Tibial nerve (tissue), 4 donors: Measurements from ENCODE around the gene IWS1. TPM values are rescaled to one million over a fixed set of nuclear protein-coding genes. Genes with fewer than 3 reads are reported as not detected.
"Not testable (repeated sequence)": the region's sequence is repeated elsewhere in the genome, so short reads cannot be mapped to it uniquely, and the experiment has no call there.

Experiments
- DNase-seq, 2 donors: peaks; one replicate each; pipeline ENCODE4 v3.0.0-alpha.2; 2019; ENCODE audit warnings: low spot score in 2 of 2
- H3K27ac ChIP-seq, 4 donors: fragments of 200-600 bp; sonication (generic) in 3 of 4; one replicate each; pipeline ENCODE4 v1.5.1; 2017 to 2019; ENCODE audit warnings: mild to moderate bottlenecking in 1 of 4
- H3K27me3 ChIP-seq, 2 donors: fragments of 200-600 bp; sonication (generic) in 1 of 2; one replicate each; pipeline versions ENCODE4 v1.5.1 to v1.6.0; 2017 to 2019
- H3K36me3 ChIP-seq, 3 donors: fragments of 200-600 bp; sonication (generic); one replicate each; pipeline ENCODE4 v1.5.1; 2018 to 2019
- H3K4me1 ChIP-seq, 4 donors: fragments of 200-600 bp; sonication (generic) in 3 of 4; one replicate each; pipeline ENCODE4 v1.5.1; 2017 to 2019
- H3K4me3 ChIP-seq, 4 donors: fragments of 200-600 bp; sonication (generic) in 3 of 4; one replicate each; pipeline ENCODE4 v1.5.1; 2017 to 2019; ENCODE audit warnings: mild to moderate bottlenecking in 1 of 4, moderate library complexity in 1 of 4
- H3K9me3 ChIP-seq, 4 donors: fragments of 200-600 bp; sonication (generic) in 3 of 4; one replicate each; pipeline ENCODE4 v1.5.1; 2017 to 2019
- CTCF ChIP-seq, 5 experiments: fragments of 200-600 bp in 3 of 5; fragments of 450-650 bp in 2 of 5; sonication (generic) in 3 of 5; IDR thresholded peaks; one replicate each; pipeline ENCODE4 v1.5.1; 2016 to 2019; ENCODE audit warnings: antibody characterized with exemption in 5 of 5, mild to moderate bottlenecking in 3 of 5, moderate library complexity in 2 of 5
- EP300 ChIP-seq, 2 donors: sonication (generic); formaldehyde crosslinking; IDR thresholded peaks; one replicate each; pipeline ENCODE4 v1.6.1; 2017; ENCODE audit warnings: antibody characterized with exemption in 2 of 2, mild to moderate bottlenecking in 1 of 2
- POLR2A ChIP-seq, 2 donors: fragments of 450-650 bp; IDR thresholded peaks; one replicate each; pipeline ENCODE4 v1.6.1; 2017; ENCODE audit warnings: antibody characterized with exemption in 2 of 2, mild to moderate bottlenecking in 2 of 2, moderate library complexity in 2 of 2
- WGBS, 2 donors: methylation state at CpG; one replicate each; pipeline ENCODE4 v1.1.5; 2018; 5-methylcytosine and 5-hydroxymethylcytosine counted together
- total RNA-seq, 4 donors: library from RNA; depleted of rRNA; stranded (reverse); fragments of >200 nt; gene quantifications; one replicate each; pipeline ENCODE4 v1.1.0, GENCODE V29; 2016

IWS1 gene
- total RNA-seq, 4 donors from 2014 or later: 28.4 to 42.6 (median 39.6) TPM

- no peaks in the 10 kb centered on the region for H3K27me3 ChIP-seq
- H3K36me3 ChIP-seq: no peaks in the 10 kb centered on the region
- no peak overlapping the region for H3K27ac ChIP-seq
- 55 to 71% methylated on average over 6 of the region's 6 CpGs for WGBS, 2 donors
- no peaks in the 10 kb centered on the region for H3K9me3 ChIP-seq
- TF ChIP-seq EP300 (IDR thresholded peaks at IDR 0.05) (no peak), POLR2A (IDR thresholded peaks at IDR 0.05) (no peak), CTCF (IDR thresholded peaks at IDR 0.05) (no peak)
- H3K4me1 ChIP-seq: no peaks in the 10 kb centered on the region
- H3K4me3 ChIP-seq: no peak overlapping the region
- no peak for DNase-seq
These were observed 18.9 kb upstream of the IWS1 start for GRCh38 chr2:127545189-127545588.

GRCh38 chr2:127543013-127543501, 16.8 kb upstream of the IWS1 start:
- not testable (repeated sequence) for H3K27me3 ChIP-seq, H3K9me3 ChIP-seq, H3K4me3 ChIP-seq, H3K4me1 ChIP-seq, H3K27ac ChIP-seq, H3K36me3 ChIP-seq, DNase-seq
- 39 to 43% methylated on average over 8 of the region's 8 CpGs for WGBS, 2 donors

- Histone ChIP-seq H3K4me1 (no peaks in the 10 kb centered on the region), H3K36me3 (no peaks in the 10 kb centered on the region), H3K27ac (no peak overlapping the region), H3K4me3 (no peak overlapping the region), H3K27me3 (no peaks in the 10 kb centered on the region), H3K9me3 (no peaks in the 10 kb centered on the region)
- TF ChIP-seq EP300 (IDR thresholded peaks at IDR 0.05) (no peak), POLR2A (IDR thresholded peaks at IDR 0.05) (no peak), CTCF (IDR thresholded peaks at IDR 0.05) (no peak)
- 78 to 91% methylated on average over 3 of the region's 3 CpGs for WGBS, 2 donors
- no peak for DNase-seq
These were observed 15.9 kb upstream of the IWS1 start for GRCh38 chr2:127542231-127542630.

DNA sequence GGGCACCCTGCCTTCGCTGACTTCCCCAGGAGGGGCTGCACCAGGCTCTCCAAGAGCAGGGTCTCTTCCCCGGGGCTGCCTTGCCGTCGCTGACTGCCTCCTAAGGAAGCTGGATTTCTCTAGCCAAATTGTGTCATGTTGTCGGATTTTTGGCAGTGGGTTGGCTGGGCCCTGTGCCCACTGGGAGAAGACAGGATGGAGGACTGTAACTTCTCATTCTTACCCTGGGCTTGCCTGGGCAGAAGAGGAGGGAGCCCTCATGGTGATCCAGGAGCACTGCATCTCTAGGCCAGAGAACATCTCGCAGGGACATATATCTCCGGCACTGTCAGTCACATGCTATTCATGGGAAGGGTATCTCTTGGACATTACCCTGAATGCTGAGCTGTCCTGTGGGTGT, 15.5 kb upstream of the IWS1 start:
- no peak overlapping the region for H3K4me3 ChIP-seq
- TF ChIP-seq CTCF (IDR thresholded peaks at IDR 0.05) (no peak), EP300 (IDR thresholded peaks at IDR 0.05) (no peak), POLR2A (IDR thresholded peaks at IDR 0.05) (no peak)
- no peaks in the 10 kb centered on the region for H3K4me1 ChIP-seq
- H3K36me3 ChIP-seq: no peaks in the 10 kb centered on the region
- no peaks in the 10 kb centered on the region for H3K27me3 ChIP-seq
- WGBS, 2 donors: 54 to 71% methylated on average over 5 to 7 of the region's 7 CpGs
- no peak overlapping the region for H3K27ac ChIP-seq
- DNase-seq: no peak
- no peaks in the 10 kb centered on the region for H3K9me3 ChIP-seq

GRCh38 chr2:127537644-127538043, 11.4 kb upstream of the IWS1 start:
- Histone ChIP-seq H3K27me3 (no peaks in the 10 kb centered on the region), H3K9me3 (no peaks in the 10 kb centered on the region), H3K4me3 (no peak overlapping the region), H3K36me3 (no peaks in the 10 kb centered on the region), H3K27ac (no peak overlapping the region), H3K4me1 (no peaks in the 10 kb centered on the region)
- TF ChIP-seq POLR2A (IDR thresholded peaks at IDR 0.05) (no peak), CTCF (IDR thresholded peaks at IDR 0.05) (no peak), EP300 (IDR thresholded peaks at IDR 0.05) (no peak)
- no peak for DNase-seq
- 84 to 85% methylated on average over 5 of the region's 5 CpGs for WGBS, 2 donors
